GM18868 (cell line): ENCODE results near the gene MYO5A.

Experiments used
- ATAC-seq: cut with Tn5 transposase; IDR thresholded peaks from one replicate; pipeline ENCODE4 v1.9.1; 2021; ENCODE audit warnings: mild to moderate bottlenecking, moderate library complexity; ENCODE audit not compliant: unreplicated experiment

The MYO5A gene

DNA sequence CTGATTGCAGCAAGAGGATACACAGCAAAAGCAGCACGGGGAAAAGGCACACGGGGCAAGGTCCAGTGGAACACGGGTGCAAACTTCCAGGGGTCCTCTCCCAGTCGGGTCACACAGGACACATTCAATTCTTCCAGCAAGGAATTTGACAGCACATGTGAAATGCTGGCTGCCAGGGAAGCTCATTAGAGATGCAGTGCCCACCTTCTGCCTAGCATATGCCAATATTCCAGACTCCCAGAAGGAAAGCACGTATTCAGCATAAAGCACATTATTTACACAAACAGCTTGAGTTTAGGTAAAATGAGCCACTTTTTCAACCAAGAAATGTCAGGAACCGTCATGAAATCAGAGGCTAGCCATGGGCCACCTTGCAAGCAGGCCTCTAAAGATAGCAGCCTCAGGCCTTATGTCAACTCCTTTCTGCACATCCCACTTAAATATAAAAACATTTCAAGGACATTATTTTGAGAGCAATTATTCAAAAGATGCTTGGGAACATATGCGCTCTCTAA, 252.4 kb downstream of the MYO5A start:
- no peak for ATAC-seq

DNA sequence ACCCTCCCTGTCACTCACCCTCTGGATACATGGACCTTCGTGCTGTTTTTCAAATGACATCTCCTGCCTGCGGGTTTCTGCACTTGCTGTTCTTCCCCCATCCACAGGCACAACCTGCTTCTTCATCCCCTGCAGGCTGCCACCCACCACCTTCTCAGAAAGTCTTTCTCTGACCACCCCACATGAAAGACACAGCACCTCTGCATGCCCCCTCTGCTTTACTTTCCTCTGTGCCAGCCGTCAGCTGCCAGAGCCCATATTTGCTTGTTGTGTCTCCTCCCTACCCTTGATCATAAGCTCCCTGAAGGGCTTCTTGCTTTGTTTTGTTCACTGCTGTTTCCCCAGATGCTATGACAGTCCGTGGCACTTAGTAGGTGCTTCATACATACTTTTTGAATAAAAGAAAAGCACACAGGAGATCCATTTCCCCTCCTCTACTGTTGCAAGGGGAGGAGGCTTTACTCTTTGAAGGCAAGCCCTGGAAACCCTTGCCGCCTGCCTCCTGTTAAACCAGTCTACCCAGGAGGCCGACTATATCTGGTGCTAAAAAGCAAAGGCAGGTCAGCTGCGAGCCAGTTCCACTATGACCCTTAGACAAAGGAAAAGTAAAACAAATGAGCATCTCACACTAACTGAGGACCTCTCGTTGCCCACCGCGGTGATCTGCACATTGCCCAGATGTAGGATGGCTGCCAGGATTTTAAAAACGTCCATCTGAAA, 265.0 kb downstream of the MYO5A start:
- ATAC-seq, result no peak

DNA sequence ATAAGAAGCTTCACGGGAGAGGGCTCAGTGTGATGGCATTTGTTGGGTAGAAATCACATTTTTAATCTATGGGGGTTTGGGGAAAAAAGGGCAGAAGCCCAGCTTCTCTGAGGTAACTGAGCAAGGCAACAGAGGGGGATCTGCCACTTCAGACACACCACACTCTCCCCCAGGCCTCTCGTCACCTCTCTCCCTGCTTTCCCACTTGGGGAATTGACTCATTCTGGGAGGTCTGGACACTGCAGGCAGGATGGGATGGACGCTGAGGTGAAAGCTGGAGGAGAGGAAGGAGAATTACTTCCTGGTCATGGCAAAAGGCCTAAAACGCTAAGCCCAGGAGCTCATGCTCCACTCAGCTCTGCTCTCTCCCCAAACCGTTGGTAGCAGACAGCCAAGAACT, 266.3 kb downstream of the MYO5A start:
- ATAC-seq, result no peak

DNA sequence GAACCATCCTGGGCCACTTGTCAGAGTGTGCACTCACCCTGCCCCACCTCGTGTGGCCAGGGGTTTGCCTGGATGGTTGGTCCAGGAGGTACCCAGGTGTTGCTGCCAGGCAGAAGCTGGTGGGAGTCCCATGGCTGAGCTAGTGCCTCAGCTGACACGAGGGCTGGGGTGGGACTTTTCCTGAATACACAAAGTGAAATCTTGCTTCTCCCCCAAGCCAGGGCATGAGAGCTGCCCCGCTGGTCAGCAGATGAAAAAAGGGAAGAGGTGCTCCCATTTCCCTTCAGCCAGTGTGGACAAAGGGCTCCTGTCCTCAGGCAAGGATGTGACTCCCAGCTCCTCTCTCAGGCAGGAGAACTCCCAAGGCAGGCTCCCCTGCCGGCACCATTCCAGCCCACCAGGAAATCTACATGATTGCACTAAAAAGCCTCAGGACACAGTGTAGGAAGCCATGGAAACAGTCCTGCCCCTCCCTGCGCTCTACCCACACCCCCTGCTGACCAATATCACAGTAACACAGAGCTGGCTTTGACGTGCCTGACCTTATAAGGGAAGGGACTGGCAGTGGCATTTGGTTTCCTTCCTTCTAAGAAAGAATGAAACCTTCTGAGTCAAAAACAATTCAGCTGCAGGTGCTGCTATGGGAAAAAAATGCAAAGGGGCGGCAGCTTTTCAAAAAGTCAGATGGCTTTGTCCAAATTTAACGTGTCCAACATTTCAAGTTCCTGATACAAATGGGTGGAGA, 267.0 kb downstream of the MYO5A start:
- peak; percentile 99 for ATAC-seq

DNA sequence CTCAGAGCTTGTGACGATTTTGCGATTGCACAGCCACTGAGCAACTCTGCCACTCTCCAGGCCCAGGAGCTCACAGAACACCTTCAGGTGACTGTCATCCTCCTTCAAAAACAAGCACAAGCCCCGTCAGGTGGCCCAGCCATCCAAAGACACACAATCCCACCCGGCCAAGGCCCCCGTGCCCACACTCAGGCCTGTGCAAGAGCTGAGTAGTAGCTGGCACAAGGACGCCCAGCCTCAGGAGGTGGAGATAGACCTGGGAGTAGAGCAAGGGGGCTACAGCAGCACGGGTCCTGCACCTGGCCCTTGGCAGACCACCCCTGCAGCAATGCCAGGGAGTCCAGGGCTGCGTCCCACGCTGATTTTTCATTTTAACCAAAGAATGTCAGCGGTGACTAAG, 267.7 kb downstream of the MYO5A start:
- no peak for ATAC-seq

DNA sequence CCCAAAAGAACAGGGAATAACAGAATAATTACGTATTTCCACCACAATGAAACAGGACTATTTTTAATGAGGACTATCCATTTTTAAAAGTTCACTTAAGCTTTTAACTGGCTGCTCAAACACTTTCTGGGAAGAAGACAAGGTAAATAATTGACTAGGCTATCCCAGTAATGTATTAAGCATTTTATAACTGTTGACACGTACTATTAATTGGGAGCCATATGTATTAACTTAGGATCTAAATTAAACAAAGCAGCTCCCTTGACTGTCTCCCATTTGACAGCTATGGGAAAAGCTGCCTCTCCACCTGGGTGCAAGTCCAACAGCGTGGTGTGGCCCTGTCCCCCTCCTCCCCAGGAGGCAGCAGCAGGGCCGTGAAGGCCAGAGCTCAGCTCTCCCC, 269.2 kb downstream of the MYO5A start:
- ATAC-seq, result no peak

DNA sequence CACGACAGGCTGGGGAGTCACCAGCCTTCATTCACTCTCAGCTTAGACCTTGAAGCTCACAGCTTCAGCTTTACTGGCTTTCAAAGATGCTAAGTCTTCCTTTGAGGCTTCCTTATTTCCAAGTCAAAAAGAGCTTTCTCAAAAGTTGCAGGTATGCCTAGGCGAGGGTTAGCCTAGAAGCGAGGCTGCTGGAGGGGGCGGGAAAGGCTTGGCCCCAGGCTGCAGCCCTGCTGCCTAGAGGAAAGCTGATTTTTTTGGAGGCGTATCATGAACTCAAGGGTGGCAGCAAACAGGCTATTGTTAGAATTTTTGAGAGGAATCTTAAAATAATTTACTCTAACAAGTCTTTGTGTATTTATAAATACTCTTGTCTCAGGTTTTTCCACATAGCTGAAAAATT, 270.2 kb downstream of the MYO5A start:
- ATAC-seq, result no peak

DNA sequence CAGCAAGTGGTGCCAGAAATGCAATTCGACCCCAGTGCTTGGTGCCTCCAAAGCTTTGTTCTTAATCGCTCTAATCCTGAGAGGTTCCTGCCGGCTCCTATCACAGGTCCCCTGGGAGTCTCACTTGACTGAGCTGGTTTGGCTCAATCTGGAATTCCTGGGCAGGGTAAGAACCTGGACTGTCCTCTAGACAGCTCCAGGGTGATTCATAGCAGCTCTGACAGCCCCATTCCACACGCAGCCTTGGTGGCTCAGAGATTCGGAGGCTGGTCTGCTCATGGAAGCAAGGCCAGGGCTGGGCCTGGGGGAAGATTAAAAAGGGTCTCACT, 271.0 kb downstream of the MYO5A start:
- ATAC-seq, result no peak
